ENCODE data around the gene DEFB112.

DEFB112 gene

GRCh38 chr6:50003139-50003538 is 46.6 kb downstream of the DEFB112 start:
- H3K36me3 ChIP-seq (ENCODE audit: insufficient read depth, insufficient read length, low read length), result no peaks in the 10 kb centered on the region
- H3K4me3 ChIP-seq (ENCODE audit: insufficient read length, low read depth), result no peak overlapping the region
- H3K9me3 ChIP-seq (ENCODE audit: insufficient read depth, low read length), result no peaks in the 10 kb centered on the region
- no peak overlapping the region for H3K9ac ChIP-seq (ENCODE audit: insufficient read length, low read depth)
- H3K4me1 ChIP-seq (ENCODE audit: insufficient read depth, insufficient read length), result no peaks in the 10 kb centered on the region
- no peak for DNase-seq (ENCODE audit: low read depth, low spot score)
- H3K27me3 ChIP-seq (ENCODE audit: insufficient read depth, insufficient read length), result no peaks in the 10 kb centered on the region
- no peak for TF ChIP-seq ZNF274 (IDR thresholded peaks at IDR 0.05; ENCODE audit: low read depth, low read length)
- no peak for TF ChIP-seq SUZ12 (IDR thresholded peaks at IDR 0.05; ENCODE audit: extremely low read depth, insufficient read depth, insufficient read length)
- TF ChIP-seq YY1 (IDR thresholded peaks at IDR 0.05; ENCODE audit: insufficient read depth, insufficient read length), result no peak

- H3K27me3 ChIP-seq (ENCODE audit: insufficient read depth, insufficient read length), result no peaks in the 10 kb centered on the region
- no peaks in the 10 kb centered on the region for H3K36me3 ChIP-seq (ENCODE audit: insufficient read depth, insufficient read length, low read length)
- H3K4me3 ChIP-seq (ENCODE audit: insufficient read length, low read depth), result no peak overlapping the region
- no peak overlapping the region for H3K9ac ChIP-seq (ENCODE audit: insufficient read length, low read depth)
- no peak for DNase-seq (ENCODE audit: low read depth, low spot score)
- TF ChIP-seq ZNF274 (IDR thresholded peaks at IDR 0.05; ENCODE audit: low read depth, low read length) (no peak), YY1 (IDR thresholded peaks at IDR 0.05; ENCODE audit: insufficient read depth, insufficient read length) (no peak), SUZ12 (IDR thresholded peaks at IDR 0.05; ENCODE audit: extremely low read depth, insufficient read depth, insufficient read length) (no peak)
- H3K4me1 ChIP-seq (ENCODE audit: insufficient read depth, insufficient read length), result no peaks in the 10 kb centered on the region
- H3K9me3 ChIP-seq (ENCODE audit: insufficient read depth, low read length), result no peaks in the 10 kb centered on the region
Measured at GRCh38 chr6:49995278-49995677, 54.5 kb downstream of the DEFB112 start.

Measured in NT2/D1 (cell line).